Suppressor macrophage treated with lipopolysaccharide for 1 hour (primary cell): ENCODE results near the gene PDIA5.

Experiments
- DNase-seq, 3 donors: peaks; one replicate each; pipeline ENCODE4 v3.0.0-alpha.2; 2020 to 2022

The PDIA5 gene

GRCh38 chr3:123151853-123152420 lies 85.1 kb downstream of the PDIA5 start:
- peak in 2 of 3 donors; percentile 5 to 6 for DNase-seq

- DNase-seq: peak; percentile 59 to 74 (median 62)
Measured at GRCh38 chr3:123152687-123153086, 85.9 kb downstream of the PDIA5 start.

GRCh38 chr3:123153125-123154019 lies 86.5 kb downstream of the PDIA5 start:
- peak in 2 of 3 donors; percentile 6 to 9 for DNase-seq

GRCh38 chr3:123154020-123154985 lies 87.5 kb downstream of the PDIA5 start:
- DNase-seq: peak; percentile 74 to 80 (median 79)

- DNase-seq: no peak
Measured at GRCh38 chr3:123155471-123156011, 88.7 kb downstream of the PDIA5 start.

- DNase-seq: no peak
Measured at GRCh38 chr3:123156276-123156995, 89.6 kb downstream of the PDIA5 start.

GRCh38 chr3:123157209-123157597 lies 90.4 kb downstream of the PDIA5 start:
- no peak for DNase-seq

- no peak for DNase-seq
Measured at GRCh38 chr3:123157598-123158287, 90.9 kb downstream of the PDIA5 start.

GRCh38 chr3:123158330-123158729 lies 91.5 kb downstream of the PDIA5 start:
- no peak for DNase-seq

GRCh38 chr3:123158899-123159390 lies 92.1 kb downstream of the PDIA5 start:
- no peak for DNase-seq

GRCh38 chr3:123159926-123160635 lies 93.3 kb downstream of the PDIA5 start:
- DNase-seq: no peak

GRCh38 chr3:123161167-123161566 lies 94.3 kb downstream of the PDIA5 start:
- DNase-seq: peak in 1 of 3 donors; percentile 5

GRCh38 chr3:123163141-123163540 lies 96.3 kb downstream of the PDIA5 start:
- DNase-seq: no peak

GRCh38 chr3:123165163-123165562 lies 98.3 kb downstream of the PDIA5 start:
- DNase-seq: no peak

GRCh38 chr3:123167686-123168085 lies 100.9 kb downstream of the PDIA5 start:
- no peak for DNase-seq

- no peak for DNase-seq
Measured at GRCh38 chr3:123168122-123168521, 101.3 kb downstream of the PDIA5 start.

- no peak for DNase-seq
Measured at GRCh38 chr3:123168605-123169004, 101.8 kb downstream of the PDIA5 start.

GRCh38 chr3:123169492-123169929 lies 102.7 kb downstream of the PDIA5 start:
- no peak for DNase-seq

GRCh38 chr3:123169930-123170329 lies 103.1 kb downstream of the PDIA5 start:
- no peak for DNase-seq

GRCh38 chr3:123180791-123181190 lies 114.0 kb downstream of the PDIA5 start:
- no peak for DNase-seq

- no peak for DNase-seq
Measured at GRCh38 chr3:123186695-123187094, 119.9 kb downstream of the PDIA5 start.
